HG03064 (cell line): Measurements from ENCODE around the gene MTFMT.
"Not testable (repeated sequence)": the region's sequence is repeated elsewhere in the genome, so short reads cannot be mapped to it uniquely, and the experiment has no call there.

Source experiments
- ATAC-seq: cut with Tn5 transposase; IDR thresholded peaks from one replicate; pipeline ENCODE4 v1.9.1; 2021; ENCODE audit warnings: low read depth; ENCODE audit not compliant: unreplicated experiment

MTFMT gene

DNA sequence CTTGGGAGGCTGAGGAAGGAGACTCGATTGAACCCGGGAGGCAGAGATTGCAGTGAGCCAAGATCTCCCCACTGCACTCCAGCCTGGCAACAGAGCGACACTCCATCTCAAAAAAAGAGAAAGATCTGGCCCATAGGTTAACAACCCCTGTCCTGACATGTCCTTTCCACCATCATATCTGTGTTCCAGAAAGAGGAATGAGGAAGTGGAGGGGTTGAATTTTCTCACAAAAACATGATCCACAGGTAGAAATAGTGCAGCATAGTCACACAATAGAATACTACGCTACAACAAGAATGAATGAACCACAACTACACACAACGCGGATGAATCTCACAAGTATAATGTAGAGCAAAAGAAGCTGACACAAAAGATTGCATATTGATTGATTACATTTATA, 11.0 kb upstream of the MTFMT start:
- no peak for ATAC-seq

- no peak for ATAC-seq
These were observed 9.4 kb upstream of the MTFMT start for GRCh38 chr15:65038836-65039235.

DNA sequence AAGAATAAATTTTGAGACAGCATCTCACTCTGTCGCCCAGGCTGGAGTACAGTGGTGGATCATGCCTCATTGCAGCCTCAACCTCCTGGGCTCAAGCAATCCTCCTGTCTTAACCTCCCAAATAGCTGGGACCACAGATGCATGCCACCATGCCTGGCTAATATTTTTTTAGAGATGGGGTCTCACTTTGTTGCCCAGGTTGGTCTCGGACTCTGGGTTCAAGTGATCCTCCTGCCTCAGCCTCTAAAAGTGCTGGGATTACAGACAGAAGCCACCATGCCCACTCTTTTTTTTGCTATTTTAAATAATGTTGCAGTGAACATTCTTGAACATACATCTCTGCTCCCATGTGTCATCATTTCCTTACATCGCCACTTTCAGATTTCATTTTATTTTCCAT, 9.0 kb upstream of the MTFMT start:
- no peak for ATAC-seq

GRCh38 chr15:65037309-65037708, 7.9 kb upstream of the MTFMT start:
- ATAC-seq, result no peak

GRCh38 chr15:65034719-65035118, 5.3 kb upstream of the MTFMT start:
- ATAC-seq, result no peak

DNA sequence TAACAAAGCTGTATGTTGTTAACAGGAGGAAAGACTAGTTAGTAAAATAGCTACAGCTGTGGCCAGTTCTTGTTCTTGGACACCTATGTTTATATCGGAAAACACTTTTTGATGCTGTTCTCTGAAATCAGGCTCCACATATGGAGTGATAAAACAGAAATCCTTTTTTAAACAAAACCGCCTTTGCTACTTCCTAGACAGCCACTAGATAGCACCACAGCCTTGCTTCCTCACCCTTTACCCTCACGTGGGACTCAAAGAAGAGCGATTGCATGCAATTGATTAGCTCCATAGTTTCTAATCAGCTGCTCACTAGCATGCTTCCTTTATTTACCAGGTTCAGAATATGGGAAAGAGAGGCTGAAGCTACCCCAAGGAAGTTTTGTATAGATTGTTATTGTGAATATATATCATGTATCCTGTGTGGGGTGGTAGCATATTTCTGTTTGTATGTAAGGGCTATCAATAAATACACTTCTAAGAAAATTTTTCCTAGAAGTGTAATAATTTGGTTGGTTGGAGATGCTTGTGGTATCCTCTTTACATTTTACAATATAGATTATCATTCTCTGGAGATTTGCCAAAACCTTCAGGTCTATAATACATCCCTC, 4.3 kb upstream of the MTFMT start:
- ATAC-seq, result no peak

- ATAC-seq, result no peak
These were observed 3.5 kb upstream of the MTFMT start for GRCh38 chr15:65032801-65033537.

GRCh38 chr15:65029736-65030208, 333 bp upstream of the MTFMT start:
- no peak for ATAC-seq

GRCh38 chr15:65028338-65028737, 1.1 kb downstream of the MTFMT start:
- ATAC-seq, result no peak

GRCh38 chr15:65027593-65027992, 1.8 kb downstream of the MTFMT start:
- ATAC-seq, result no peak

- no peak for ATAC-seq
These were observed 2.7 kb downstream of the MTFMT start for GRCh38 chr15:65026756-65027155.

DNA sequence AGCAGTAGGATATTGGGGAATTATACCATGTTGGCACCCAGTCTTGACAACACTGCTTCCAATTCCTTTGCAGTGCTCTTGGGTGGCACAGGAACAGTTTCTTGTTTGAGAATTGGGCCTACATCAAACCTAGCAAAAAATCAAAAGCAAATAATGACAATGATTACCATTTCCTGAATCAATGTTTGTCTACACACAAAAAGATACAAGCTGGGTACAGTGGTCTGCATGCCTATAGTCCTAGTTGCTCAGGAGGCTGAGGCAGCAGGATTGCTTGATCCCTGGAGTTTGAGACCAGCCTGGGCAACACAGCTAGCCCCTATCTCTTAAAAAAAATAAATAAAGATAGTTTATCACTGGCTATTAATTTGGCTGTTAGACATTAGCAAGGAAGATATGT, 8.0 kb downstream of the MTFMT start:
- no peak for ATAC-seq

DNA sequence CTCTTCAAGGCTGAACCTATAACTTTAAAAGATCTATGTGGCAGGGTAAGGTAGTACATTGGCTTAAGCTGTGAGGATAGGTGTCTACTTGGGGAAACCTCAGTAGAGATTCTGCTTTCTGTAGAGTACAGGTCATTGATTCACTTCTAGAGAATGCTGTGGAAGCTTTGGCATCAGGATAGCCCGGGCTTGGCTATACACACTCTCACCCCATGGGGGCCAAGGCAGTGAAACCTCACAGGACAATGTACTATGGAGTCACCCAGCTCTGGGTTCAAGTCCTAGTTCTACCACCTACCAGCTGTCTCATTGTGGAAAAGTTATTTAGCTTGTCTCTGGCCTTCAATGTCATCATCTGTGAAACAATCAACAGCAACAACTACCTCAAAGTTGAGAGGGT, 9.0 kb downstream of the MTFMT start:
- no peak for ATAC-seq

- ATAC-seq, result not testable (repeated sequence)
These were observed 18.2 kb downstream of the MTFMT start for GRCh38 chr15:65011198-65011597.

GRCh38 chr15:65008983-65009382, 20.5 kb downstream of the MTFMT start:
- ATAC-seq, result no peak

DNA sequence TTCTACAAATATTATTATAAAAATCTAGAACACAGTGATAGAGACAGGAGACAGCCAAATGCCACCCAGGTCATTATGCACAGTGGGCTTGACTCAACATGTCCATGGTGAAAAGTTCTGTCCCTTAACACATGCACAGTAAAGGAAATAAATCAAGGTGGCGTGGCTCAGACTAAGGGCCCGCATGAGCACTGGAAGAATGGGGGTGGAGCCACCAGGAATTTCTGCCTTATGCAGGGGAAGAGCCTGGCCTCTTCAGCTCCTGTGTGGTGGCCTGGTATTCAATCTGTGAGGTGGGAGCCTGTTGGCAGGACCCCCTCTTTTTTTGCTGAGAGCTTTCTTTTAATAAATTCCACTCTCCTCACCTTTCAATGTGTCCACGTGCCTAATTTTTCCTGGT, 22.6 kb downstream of the MTFMT start:
- ATAC-seq, result no peak

DNA sequence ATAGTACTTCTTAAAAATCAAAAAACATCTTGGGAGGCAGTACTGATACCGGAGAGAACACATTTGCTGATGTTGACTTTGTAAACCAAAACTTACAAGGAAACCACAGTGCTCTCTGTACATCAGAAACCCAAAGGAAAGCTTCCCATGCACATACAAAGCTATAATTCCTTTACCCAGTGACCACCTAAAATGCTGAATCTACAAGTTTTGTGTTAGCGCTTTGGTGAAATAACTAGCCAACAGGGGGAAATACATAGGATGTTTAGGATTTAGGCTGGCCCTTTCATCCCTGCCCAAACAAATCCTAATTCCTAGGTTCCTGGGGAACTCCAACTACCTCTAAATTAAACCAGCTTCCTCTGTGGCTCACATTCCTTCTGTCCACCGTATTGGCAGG, 24.4 kb downstream of the MTFMT start:
- no peak for ATAC-seq

- ATAC-seq, result no peak
These were observed 31.6 kb downstream of the MTFMT start for GRCh38 chr15:64997745-64998375.

DNA sequence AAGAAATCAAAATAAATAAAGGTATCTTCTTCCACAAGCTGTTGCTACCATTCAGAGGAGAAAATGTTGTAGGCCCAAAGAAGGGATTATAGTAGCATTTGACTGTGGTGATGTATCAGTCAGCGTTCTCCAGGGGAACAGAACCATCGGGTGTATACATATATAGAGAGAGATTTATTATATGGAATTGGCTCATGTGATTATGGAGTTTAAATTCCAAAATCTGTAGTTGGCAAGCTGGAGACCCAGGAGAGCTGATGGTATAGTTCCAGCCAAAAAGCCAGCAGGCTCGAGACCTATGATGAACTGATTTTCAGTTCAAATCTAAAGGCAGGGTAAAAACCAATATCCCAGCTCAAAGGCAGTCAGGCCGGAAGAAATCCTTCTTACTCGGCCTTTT, 32.4 kb downstream of the MTFMT start:
- no peak for ATAC-seq

DNA sequence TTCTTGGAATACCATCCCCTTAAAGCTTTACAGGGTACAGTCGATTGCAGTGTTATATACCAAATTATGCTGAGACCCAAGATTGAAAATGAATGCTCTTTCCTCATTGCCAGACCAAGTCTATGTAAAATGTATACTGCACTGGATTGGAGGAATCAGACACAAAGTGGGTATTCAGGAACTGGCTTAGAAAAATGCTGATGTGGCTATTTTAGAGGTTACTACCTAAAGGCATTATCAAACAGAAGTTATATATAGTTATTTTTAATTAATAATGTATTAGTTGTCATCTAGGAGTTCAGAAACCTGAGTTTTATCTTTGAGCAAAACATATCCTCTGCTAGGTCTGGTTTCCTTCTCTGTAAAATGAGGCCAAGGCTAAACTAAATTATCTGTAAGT, 36.1 kb downstream of the MTFMT start:
- ATAC-seq, result no peak

GRCh38 chr15:64991536-64992135, 37.8 kb downstream of the MTFMT start:
- ATAC-seq, result no peak

- ATAC-seq, result no peak
These were observed 39.3 kb downstream of the MTFMT start for GRCh38 chr15:64990168-64990470.
